Stimulated activated CD4-positive, alpha-beta T cell treated with anti-CD3 and anti-CD28 coated beads, Interleukin-15, amount 100 ng/mL, for 1 hour (primary cell): ENCODE results near the gene S100A11.

Source experiments
- DNase-seq, 2 donors: peaks; one replicate each; pipeline ENCODE4 v3.0.0-alpha.2; 2020; ENCODE audit warnings: low read depth in 1 of 2, low spot score in 1 of 2

S100A11 gene

DNA sequence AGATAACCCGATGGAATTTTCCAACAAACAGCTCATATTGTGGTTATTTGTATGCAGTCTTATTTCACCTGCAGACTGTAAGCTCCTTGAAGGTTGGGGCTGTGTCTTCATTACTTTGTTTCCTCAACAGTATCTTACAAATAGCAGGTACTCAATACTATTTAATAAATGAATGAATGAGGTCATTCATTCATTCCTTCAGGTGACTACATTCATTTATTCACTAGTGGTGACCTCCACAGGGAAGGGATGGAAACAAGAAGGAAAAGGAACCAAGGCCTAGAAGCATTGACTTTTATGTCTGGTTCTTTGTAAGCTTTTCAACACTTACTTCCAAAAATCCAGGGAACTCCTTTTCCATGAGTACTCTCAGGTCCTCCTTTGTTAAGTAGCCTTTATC, 51.0 kb downstream of the S100A11 start:
- no peak for DNase-seq

DNA sequence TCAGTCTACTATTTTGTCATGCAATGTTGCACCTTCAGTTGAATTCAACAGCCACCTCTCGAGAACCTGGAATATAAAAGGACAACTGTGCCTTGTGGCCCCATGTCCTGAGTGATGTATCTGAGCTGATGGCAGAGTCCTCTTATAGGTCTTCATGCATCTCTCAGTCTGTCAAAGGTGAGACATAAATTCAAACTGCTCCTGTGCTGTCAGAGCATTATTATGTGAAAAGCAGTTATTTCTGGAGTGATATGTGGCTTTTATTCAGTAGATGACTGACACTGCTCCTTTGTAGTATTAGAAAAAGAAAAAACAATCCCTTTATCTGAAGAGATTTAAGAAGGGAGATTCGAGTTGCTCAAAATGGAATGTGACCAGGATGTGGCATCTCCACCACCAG, 51.5 kb downstream of the S100A11 start:
- DNase-seq = no peak

DNA sequence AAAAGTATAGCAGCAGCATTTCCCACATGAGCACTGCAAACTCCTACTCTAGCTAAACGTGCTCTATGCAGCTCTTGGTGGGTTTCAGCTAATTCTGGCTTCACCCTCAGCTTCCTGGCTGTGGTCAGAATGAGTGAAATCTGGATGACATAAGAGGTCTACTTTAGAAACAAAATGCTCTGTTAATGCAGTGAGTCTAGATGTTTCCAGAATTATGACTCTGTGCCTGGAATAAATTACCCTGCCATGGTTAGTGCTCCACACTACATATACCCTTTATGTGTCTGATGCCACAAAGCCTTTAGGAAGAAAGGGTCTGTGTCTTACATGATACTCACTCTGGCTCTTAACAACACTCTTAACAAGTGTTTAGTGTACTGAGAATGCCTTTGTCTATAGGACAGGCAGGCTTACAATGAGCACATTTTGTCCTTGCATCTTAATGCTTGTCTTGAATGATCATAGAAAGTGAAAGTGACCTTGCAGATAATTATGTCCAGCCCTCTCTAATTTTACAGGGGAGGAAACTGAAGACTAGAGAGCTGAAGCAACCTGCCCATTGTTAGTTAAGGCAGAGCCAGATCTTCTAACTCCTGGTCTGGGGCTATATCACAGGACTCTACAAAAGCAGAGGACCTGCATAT, 52.4 kb downstream of the S100A11 start:
- no peak for DNase-seq
